ENCODE results near the gene HAGHL.

HAGHL gene

GRCh38 chr16:726438-727290 lies at the start of gene HAGHL, which contains the start of gene CCDC78:
TSS of gene HAGHL (plus strand) at chr16:727106. CDS start at chr16:727510, 404 bp downstream.
TSS of gene CCDC78 (minus strand) at chr16:726443. CDS start at chr16:726367, 76 bp downstream.
- DNase-seq (ENCODE audit: low read depth), result peak; percentile 52

GRCh38 chr16:677316-678190 lies 49.4 kb upstream of the HAGHL start:
- DNase-seq (ENCODE audit: low read depth), result no peak

GRCh38 chr16:678209-678857 lies 48.6 kb upstream of the HAGHL start:
- no peak for DNase-seq (ENCODE audit: low read depth)

GRCh38 chr16:678858-679813 lies 47.8 kb upstream of the HAGHL start:
- DNase-seq (ENCODE audit: low read depth), result no peak

- peak; percentile 78 for DNase-seq (ENCODE audit: low read depth)
Observed at GRCh38 chr16:679814-680624, 46.9 kb upstream of the HAGHL start, which contains the start of gene STUB1. TSS of gene STUB1 (plus strand) at chr16:680410. CDS start at chr16:680526, 116 bp downstream.

GRCh38 chr16:680625-680945 lies 46.3 kb upstream of the HAGHL start:
- DNase-seq (ENCODE audit: low read depth), result no peak

GRCh38 chr16:680967-681745 lies 45.8 kb upstream of the HAGHL start:
- DNase-seq (ENCODE audit: low read depth), result no peak

GRCh38 chr16:681746-682427 lies 45.0 kb upstream of the HAGHL start:
- no peak for DNase-seq (ENCODE audit: low read depth)

- no peak for DNase-seq (ENCODE audit: low read depth)
Observed at GRCh38 chr16:682493-683395, 44.2 kb upstream of the HAGHL start.

- DNase-seq (ENCODE audit: low read depth), result no peak
Observed at GRCh38 chr16:683396-684070, 43.4 kb upstream of the HAGHL start.

GRCh38 chr16:684071-684794 lies 42.7 kb upstream of the HAGHL start, which contains the start of gene JMJD8:
TSS of gene JMJD8 (minus strand) at chr16:684334. CDS start at chr16:684319, 15 bp downstream.
- DNase-seq (ENCODE audit: low read depth), result peak; percentile 88

GRCh38 chr16:684961-685696 lies 41.8 kb upstream of the HAGHL start:
- DNase-seq (ENCODE audit: low read depth), result no peak

GRCh38 chr16:685967-686366 lies 40.9 kb upstream of the HAGHL start:
- DNase-seq (ENCODE audit: low read depth), result no peak

- no peak for DNase-seq (ENCODE audit: low read depth)
Observed at GRCh38 chr16:686459-687260, 40.2 kb upstream of the HAGHL start.

- no peak for DNase-seq (ENCODE audit: low read depth)
Observed at GRCh38 chr16:687499-687898, 39.4 kb upstream of the HAGHL start.
